Measurements from ENCODE around the gene OLFM2. TPM values are rescaled to one million over a fixed set of nuclear protein-coding genes. Genes with fewer than 3 reads are reported as not detected.
A peak's percentile ranks its signal among the peaks of the same experiment; 100 is the strongest.
"Not testable (repeated sequence)": the region's sequence is repeated elsewhere in the genome, so short reads cannot be mapped to it uniquely, and the experiment has no call there.

OLFM2 gene
- total and polyA plus RNA-seq, 2 donors = 4.6 to 18.2 TPM

DNA sequence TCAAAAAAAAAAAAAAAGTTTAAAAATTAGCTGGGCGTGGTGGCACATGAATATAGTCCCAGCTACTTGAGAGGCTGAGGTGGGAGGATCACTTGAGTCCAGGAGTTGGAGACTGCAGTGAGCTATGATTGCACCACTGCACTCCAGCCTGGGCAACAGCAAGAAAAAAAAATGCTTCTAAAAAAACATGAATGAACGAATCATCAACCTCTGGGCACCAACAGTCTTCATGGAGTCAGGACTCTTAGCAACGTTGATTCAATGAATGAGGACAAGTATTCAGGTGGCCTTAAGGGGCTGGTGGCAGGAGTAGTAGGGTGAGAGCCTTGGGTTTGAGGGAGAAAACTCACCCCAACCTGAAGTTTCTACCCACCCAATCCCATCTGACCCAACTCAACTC, 20.6 kb upstream of the OLFM2 start:
- Histone ChIP-seq H3K27ac (ENCODE audit: low read depth) (no peak overlapping the region), H3K4me1 (ENCODE audit: insufficient read depth) (no peaks in the 10 kb centered on the region)
- WGBS = 74% methylated on average over 3 of the region's 3 CpGs

DNA sequence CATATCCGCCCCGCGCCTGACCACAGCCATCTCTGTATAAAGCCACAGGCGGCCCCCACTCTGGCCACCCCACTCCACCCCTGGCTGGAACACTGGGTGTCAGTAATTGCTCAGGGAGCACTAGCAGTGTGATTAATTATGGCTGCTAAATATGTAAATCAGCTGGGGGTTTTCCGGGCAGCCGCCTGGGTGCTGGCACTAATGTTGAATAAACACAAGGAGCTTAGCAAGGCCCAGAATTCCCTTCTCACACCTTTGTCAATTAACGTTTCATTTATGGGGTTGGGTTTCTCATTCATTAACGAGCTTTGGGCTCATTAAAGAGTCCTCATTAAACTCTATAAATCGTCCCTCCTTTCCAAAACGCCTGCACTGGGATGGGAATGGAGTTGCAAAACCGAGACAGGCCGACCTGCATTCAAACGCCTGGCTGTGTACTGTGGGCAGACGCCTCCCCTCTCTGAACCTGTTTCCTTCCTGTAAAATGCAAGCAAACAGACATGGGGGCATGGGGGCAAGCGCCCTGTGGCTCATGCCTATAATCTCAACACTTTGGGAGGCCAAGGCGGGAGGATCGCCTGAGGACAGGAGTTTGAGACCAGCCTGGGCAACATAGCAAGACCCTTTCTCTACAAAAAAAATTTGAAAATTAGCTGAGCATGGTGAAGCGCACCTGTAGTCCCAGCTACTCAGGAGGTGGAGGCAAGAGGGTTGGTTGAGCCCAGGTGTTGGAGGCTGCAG, 17.7 kb upstream of the OLFM2 start:
- WGBS = 70% methylated on average over 18 of the region's 18 CpGs

More for the DNA sequence above, 20.6 kb upstream of the OLFM2 start:
- Histone ChIP-seq H3K4me3 (ENCODE audit: low read depth, low read length) (no peak overlapping the region), H3K36me3 (ENCODE audit: insufficient read depth) (no peaks in the 10 kb centered on the region)
- DNase-seq (ENCODE audit: extremely low spot score) = no peak

DNA sequence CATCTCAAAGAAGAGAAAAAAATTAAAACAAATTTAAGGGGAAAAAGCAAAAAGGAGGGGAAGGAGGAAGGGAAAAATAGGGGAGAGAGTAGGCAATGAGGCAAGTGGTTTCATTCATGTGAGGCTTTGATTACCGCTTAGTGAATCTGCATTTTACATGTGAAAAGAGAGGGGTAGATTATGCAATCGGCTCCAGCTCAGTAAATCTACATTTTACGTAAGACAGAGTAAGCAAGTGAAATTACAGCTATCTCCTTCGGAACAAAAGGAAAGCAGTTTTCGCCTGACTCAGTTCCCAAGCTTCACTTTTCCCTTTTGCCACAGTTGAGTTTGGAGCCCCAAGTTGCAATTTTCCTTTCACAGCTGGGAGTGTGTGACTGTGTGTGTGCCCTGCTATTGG, 16.0 kb upstream of the OLFM2 start:
- 55% methylated on average over 5 of the region's 5 CpGs for WGBS
- no peak for DNase-seq (ENCODE audit: extremely low spot score)
- no peak overlapping the region for H3K4me3 ChIP-seq (ENCODE audit: low read depth, low read length)
- no peak overlapping the region for H3K27ac ChIP-seq (ENCODE audit: low read depth)
- no peaks in the 10 kb centered on the region for H3K36me3 ChIP-seq (ENCODE audit: insufficient read depth)
- no peaks in the 10 kb centered on the region for H3K4me1 ChIP-seq (ENCODE audit: insufficient read depth)

More for the DNA sequence above, 17.7 kb upstream of the OLFM2 start:
- H3K4me1 ChIP-seq (ENCODE audit: insufficient read depth) = no peaks in the 10 kb centered on the region
- DNase-seq (ENCODE audit: extremely low spot score) = no peak
- H3K27ac ChIP-seq (ENCODE audit: low read depth) = no peak overlapping the region
- H3K4me3 ChIP-seq (ENCODE audit: low read depth, low read length) = no peak overlapping the region
- no peaks in the 10 kb centered on the region for H3K36me3 ChIP-seq (ENCODE audit: insufficient read depth)

DNA sequence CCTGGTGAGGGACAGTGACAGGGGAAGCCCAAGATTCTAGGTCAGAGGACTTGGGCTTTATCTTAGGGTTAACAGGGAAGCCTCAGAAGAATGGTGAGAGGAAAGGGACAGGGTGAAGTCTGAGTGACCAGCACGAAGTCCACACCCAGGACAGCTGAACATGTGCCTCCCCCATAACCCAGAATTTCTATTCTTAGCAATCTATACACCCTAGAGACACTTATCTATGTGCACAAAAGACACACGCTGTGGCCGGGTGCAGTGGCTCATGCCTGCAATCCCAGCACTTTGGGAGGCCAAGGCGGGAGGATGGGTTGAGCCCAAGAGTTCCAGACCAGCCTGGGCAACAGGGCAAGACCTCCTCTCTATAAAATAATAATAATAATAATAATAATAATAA, 11.1 kb upstream of the OLFM2 start:
- Histone ChIP-seq H3K4me1 (ENCODE audit: insufficient read depth) (no peaks in the 10 kb centered on the region), H3K36me3 (ENCODE audit: insufficient read depth) (no peaks in the 10 kb centered on the region), H3K27ac (ENCODE audit: low read depth) (no peak overlapping the region), H3K4me3 (ENCODE audit: low read depth, low read length) (no peak overlapping the region)
- WGBS = 72% methylated on average over 4 of the region's 4 CpGs
- DNase-seq (ENCODE audit: extremely low spot score) = no peak

DNA sequence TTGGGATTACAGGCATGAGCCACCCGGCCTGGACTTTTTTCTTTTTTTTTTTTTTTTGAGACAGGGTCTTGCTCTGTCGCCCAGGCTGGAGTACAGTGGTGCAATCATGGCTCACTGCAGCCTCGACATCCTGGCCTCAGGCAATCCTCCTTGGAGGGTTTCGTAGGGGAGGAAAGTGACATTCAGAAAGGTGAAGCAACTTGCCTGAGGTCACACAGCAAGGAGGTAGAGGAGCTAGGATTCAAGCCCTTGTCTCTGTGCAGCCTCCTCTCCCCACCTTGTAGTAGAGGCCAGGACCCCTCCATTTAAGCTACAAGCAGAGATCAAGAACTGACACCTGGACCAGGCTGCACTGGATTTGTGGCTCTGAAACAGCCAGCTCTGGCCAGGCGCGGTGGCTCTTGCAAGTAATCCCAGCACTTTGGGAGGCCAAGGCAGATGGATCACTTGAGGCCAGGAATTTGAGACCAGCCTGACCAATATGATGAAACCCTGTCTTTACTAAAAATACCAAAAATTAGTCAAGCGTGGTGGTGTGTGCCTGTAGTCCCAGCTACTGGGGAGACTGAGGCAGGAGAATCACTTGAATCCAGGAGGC, 10.3 kb upstream of the OLFM2 start:
- not testable (repeated sequence) for H3K4me3 ChIP-seq (ENCODE audit: low read depth, low read length); H3K36me3 ChIP-seq (ENCODE audit: insufficient read depth); DNase-seq (ENCODE audit: extremely low spot score); H3K4me1 ChIP-seq (ENCODE audit: insufficient read depth); H3K27ac ChIP-seq (ENCODE audit: low read depth)
- WGBS = 85% methylated on average over 7 of the region's 7 CpGs

DNA sequence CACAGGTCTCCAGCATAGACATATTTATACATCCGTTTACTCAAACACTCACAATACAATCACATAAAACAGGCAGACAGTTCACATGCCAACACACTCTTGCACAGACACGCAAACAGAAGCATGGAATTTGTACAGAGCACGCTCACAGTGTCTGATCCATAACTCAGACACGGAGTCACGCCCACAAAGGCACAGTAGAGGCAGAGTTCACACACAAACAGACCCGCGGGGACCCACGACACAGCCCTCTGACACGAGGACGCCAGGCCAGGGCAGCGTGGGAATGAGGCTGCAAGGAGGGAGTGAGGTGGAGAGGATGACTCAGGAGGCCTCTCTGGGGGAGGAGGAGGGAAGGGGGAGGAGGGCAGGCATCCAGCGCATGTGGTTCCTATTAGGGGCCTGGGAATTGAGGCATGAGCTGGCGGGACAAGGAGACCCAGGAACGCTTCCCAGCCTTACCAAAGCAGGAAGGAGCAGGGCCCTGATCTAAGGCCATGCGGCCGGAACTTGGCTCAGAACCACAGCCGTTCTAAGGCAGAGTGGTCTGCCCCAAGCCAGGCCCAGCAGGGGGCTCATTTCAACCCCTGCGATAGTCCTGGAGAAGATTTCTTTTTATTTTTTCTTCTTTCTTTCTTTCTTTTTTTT, 9.1 kb upstream of the OLFM2 start:
- Histone ChIP-seq H3K4me3 (ENCODE audit: low read depth, low read length) (no peak overlapping the region), H3K36me3 (ENCODE audit: insufficient read depth) (no peaks in the 10 kb centered on the region), H3K4me1 (ENCODE audit: insufficient read depth) (no peaks in the 10 kb centered on the region), H3K27ac (ENCODE audit: low read depth) (no peak overlapping the region)
- DNase-seq (ENCODE audit: extremely low spot score) = peak; percentile 81
- WGBS = 10% methylated on average over 18 of the region's 18 CpGs

DNA sequence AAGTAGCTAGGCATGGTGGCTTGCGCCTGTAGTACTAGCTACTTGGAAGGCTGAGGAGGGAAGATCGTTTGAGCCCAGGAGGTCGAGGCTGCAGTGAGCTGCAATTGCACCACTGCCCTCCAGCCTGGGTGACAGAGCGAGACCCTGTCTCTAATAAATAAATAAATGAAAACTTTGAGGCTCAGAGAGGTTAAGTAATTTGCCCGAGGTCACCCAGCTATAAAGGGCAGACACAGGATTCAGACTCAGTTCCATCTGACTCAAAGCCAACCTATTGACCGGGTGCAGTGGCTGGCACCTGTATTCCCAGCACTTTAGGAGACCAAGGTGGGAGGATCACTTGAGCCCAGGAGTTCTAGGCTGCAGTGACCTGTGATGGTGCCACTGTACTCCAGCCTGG, 7.4 kb upstream of the OLFM2 start:
- no peak overlapping the region for H3K27ac ChIP-seq (ENCODE audit: low read depth)
- DNase-seq (ENCODE audit: extremely low spot score) = no peak
- H3K4me1 ChIP-seq (ENCODE audit: insufficient read depth) = no peaks in the 10 kb centered on the region
- 90% methylated on average over 6 of the region's 6 CpGs for WGBS
- H3K4me3 ChIP-seq (ENCODE audit: low read depth, low read length) = no peak overlapping the region
- H3K36me3 ChIP-seq (ENCODE audit: insufficient read depth) = no peaks in the 10 kb centered on the region

DNA sequence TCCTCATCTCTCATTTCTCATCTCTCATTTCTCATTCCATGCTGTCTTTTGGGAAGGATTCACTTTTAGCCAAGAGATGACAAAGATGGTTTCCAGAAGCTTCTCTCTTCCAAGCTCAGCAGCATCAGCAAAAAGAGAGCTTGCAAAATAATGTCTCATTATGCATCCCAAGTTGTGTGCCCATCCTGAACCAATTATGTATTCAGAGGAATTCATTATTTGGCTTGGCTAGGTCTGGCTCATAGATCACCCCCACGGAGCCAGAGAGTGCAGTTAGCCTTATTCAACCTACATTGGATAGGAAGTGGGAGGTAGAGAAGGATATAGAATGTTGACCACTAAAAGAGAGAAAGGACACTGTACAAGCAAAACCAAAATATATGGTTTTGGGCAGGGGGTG, 5.4 kb upstream of the OLFM2 start:
- H3K4me1 ChIP-seq (ENCODE audit: insufficient read depth) = no peaks in the 10 kb centered on the region
- no peaks in the 10 kb centered on the region for H3K36me3 ChIP-seq (ENCODE audit: insufficient read depth)
- WGBS = 72% methylated on average over 1 of the region's 1 CpG
- no peak for DNase-seq (ENCODE audit: extremely low spot score)
- H3K4me3 ChIP-seq (ENCODE audit: low read depth, low read length) = no peak overlapping the region
- H3K27ac ChIP-seq (ENCODE audit: low read depth) = no peak overlapping the region

DNA sequence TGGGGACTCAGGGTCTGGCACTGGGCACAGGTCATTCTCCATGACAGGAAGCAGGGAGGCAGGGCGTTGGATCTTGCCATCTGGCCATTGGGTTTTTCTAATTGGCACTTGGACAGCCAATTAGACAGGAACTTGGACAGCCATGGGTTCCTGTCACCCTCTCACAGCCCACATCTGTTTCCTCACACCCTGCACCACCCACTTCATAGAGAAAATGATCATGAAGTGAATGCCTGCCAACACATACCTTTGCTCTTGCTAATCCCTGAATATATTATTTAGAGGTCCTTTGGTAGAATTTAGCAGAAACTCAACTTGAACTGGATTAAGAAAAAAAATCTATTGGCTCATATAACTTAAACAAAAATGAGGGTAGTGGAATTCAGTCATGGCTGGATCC, 4.9 kb upstream of the OLFM2 start:
- DNase-seq (ENCODE audit: extremely low spot score) = no peak
- Histone ChIP-seq H3K27ac (ENCODE audit: low read depth) (no peak overlapping the region), H3K4me3 (ENCODE audit: low read depth, low read length) (no peak overlapping the region), H3K4me1 (ENCODE audit: insufficient read depth) (no peaks in the 10 kb centered on the region), H3K36me3 (ENCODE audit: insufficient read depth) (no peaks in the 10 kb centered on the region)
- 67% methylated on average over 1 of the region's 1 CpG for WGBS

DNA sequence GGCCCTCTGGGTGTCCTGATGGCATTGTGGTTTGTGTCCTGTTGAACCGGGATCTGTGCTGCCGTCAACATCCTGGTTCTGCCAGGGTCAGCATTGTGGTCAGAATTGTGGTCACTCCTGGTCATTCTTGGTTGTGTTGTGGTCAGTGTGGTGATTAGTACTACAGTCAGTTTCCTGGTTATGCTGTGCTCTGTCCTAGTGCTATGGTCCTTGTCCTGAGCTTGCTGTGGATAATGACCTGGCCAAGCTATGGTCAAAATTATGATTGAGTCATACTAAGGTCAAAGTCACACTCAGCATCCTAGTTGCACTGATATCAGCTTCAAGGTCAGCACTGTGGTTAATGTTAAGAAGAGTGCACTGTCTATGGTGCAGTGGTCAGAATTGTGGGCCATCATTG, 4.5 kb upstream of the OLFM2 start:
- H3K4me3 ChIP-seq (ENCODE audit: low read depth, low read length) = no peak overlapping the region
- no peaks in the 10 kb centered on the region for H3K4me1 ChIP-seq (ENCODE audit: insufficient read depth)
- no peak overlapping the region for H3K27ac ChIP-seq (ENCODE audit: low read depth)
- WGBS = 83% methylated on average over 2 of the region's 2 CpGs
- DNase-seq (ENCODE audit: extremely low spot score) = no peak
- H3K36me3 ChIP-seq (ENCODE audit: insufficient read depth) = no peaks in the 10 kb centered on the region

DNA sequence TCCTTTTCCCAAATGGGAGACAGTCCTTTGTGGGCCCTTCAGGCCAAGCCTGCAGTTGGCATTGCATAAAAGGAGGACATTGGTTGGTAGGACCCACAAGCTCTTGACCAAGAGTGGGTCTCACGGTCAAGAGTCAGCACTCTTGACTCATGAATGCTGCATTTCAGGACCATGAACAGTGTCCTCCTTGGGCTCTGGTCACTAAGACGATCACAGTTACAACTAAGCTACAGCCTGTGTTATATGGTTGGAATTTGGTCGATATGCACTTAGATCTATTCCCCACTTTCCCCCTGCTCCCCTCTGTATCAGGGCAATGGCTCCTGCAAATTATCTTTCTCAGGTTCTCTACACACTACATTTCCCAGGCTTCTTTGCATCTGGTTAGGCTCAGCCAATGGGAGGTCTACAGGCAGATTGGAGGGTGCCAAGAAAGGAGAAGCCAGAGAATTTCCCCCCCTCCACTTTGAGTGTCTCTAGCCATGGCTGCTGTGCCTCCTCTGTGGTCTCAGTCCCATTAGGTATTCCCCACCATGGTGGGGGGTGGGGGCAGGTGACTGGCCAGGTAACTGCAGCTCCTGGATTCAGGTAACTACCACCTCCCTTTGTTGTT, 3.1 kb upstream of the OLFM2 start:
- DNase-seq (ENCODE audit: extremely low spot score) = no peak
- H3K27ac ChIP-seq (ENCODE audit: low read depth) = no peak overlapping the region
- WGBS = 52% methylated on average over 3 of the region's 3 CpGs
- peaks cover 1% of the 10 kb centered on the region for H3K4me1 ChIP-seq (ENCODE audit: insufficient read depth)
- no peak overlapping the region for H3K4me3 ChIP-seq (ENCODE audit: low read depth, low read length)
- no peaks in the 10 kb centered on the region for H3K36me3 ChIP-seq (ENCODE audit: insufficient read depth)

DNA sequence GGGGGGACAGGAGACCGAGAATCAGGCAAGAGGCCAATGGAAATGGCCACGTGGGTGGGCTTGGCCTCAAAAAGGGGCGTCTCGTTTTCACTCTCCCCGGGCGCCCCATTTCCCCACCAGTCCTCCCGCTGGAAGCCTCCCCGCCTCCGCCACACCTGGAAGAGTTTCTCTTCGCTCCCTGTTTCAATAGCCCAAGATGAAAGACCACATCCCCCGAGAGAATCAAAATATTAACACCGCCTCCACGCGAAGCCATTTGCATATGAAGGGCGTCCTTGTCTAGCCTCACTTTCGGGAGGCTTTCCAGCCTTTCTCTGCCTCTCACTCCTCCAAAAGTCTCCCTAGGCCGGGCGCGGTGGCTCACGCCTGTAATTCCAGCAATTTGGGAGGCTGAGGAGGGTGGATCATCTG, 691 bp upstream of the OLFM2 start:
- peaks cover 1% of the 10 kb centered on the region for H3K4me1 ChIP-seq (ENCODE audit: insufficient read depth)
- H3K36me3 ChIP-seq (ENCODE audit: insufficient read depth) = no peaks in the 10 kb centered on the region
- H3K27ac ChIP-seq (ENCODE audit: low read depth) = no peak overlapping the region
- 9% methylated on average over 20 of the region's 20 CpGs for WGBS
- DNase-seq (ENCODE audit: extremely low spot score) = no peak
- no peak overlapping the region for H3K4me3 ChIP-seq (ENCODE audit: low read depth, low read length)

DNA sequence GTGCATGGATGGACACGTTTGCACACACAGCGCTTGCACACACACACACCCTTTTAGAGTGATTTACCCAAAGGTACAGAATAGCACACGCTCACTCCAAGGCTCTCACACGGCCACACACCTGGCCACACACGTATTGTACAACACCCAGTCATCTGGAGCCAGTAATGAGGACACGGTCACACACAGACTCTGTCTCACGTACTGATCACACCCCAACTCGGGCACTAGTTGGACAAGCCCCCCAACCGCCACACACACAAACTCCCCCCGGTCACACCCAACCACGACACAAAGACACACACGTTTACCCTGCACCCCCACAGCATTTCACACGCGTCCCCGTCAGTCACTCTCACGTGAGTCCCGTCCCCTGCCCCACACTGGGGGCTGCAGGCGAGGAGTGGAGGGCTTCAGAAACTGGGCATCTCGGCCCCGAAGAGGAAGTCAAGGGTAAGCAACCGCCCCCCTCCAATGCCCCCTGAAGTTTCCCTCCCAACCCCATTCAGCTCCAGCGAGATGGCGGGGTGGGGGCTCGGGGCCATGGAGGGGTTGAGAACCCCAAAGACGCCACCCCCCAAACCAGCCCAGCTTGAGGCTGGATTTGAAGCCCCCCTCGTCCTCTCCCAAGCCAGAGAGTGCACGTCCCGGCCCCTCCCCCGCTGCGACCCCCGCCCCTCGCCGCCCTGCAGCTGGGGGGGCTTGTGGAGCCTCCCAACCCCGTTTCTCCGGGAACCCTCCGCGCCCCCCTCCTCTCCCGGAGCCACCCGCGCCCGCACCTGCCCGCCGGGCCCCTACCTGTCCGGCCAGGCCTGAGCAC, 599 bp downstream of the OLFM2 start:
- H3K27ac ChIP-seq (ENCODE audit: low read depth) = no peak overlapping the region
- H3K4me1 ChIP-seq (ENCODE audit: insufficient read depth) = peaks cover 1% of the 10 kb centered on the region
- DNase-seq (ENCODE audit: extremely low spot score) = no peak
- H3K4me3 ChIP-seq (ENCODE audit: low read depth, low read length) = peak overlapping the region; percentile 38
- 2% methylated on average over 44 of the region's 44 CpGs for WGBS
- no peaks in the 10 kb centered on the region for H3K36me3 ChIP-seq (ENCODE audit: insufficient read depth)
